ENCODE measurements around the gene POLR2E. TPM values are rescaled to one million over a fixed set of nuclear protein-coding genes. Genes with fewer than 3 reads are reported as not detected.

Gene POLR2E
- total and polyA plus RNA-seq, 2 of the 13 experiments (the other 11 are each of a cell fraction or from before 2014, with no cell fraction given) = 140 to 272 TPM

GRCh38 chr19:1046117-1046626, 49.0 kb downstream of the POLR2E start (continued):
- peak; percentile 36; the same call in 1 of the 2 replicates for TF ChIP-seq ARID4A (CRISPR knock-in tag; IDR thresholded peaks at IDR 0.05; ENCODE audit: borderline replicate concordance)
- no peak for TF ChIP-seq NFIC (IDR thresholded peaks at IDR 0.05; ENCODE audit: low read length)
- TF ChIP-seq ZNF24 (IDR thresholded peaks at IDR 0.05) = no peak
- peak; percentile 30; the same call in 1 of the 2 replicates for TF ChIP-seq E2F2 (CRISPR knock-in tag; IDR thresholded peaks at IDR 0.05; ENCODE audit: borderline replicate concordance)
- no peak for TF ChIP-seq ZNF276 (CRISPR knock-in tag; IDR thresholded peaks at IDR 0.05; ENCODE audit: low read depth)
- TF ChIP-seq ZNF264 (CRISPR knock-in tag; IDR thresholded peaks at IDR 0.05) = 0 out of 2 replicates have a peak, but pooled peaks have one; percentile 41
- TF ChIP-seq SIN3A (IDR thresholded peaks at IDR 0.05; ENCODE audit: borderline replicate concordance, low read depth, low read length) = no peak
- no peak for TF ChIP-seq GATAD2A (CRISPR knock-in tag; IDR thresholded peaks at IDR 0.05)
- TF ChIP-seq ZBTB21 (CRISPR knock-in tag; IDR thresholded peaks at IDR 0.05) = no peak
- peak; percentile 29; the same call in 1 of the 2 replicates for TF ChIP-seq ZNF574 (CRISPR knock-in tag; IDR thresholded peaks at IDR 0.05)
- no peak for TF ChIP-seq ZFYVE20 (CRISPR knock-in tag; IDR thresholded peaks at IDR 0.05; ENCODE audit: borderline replicate concordance, low read depth)
- no peak for TF ChIP-seq SETDB1 (CRISPR knock-in tag; IDR thresholded peaks at IDR 0.05; ENCODE audit: borderline replicate concordance)
- no peak for TF ChIP-seq FLYWCH1 (CRISPR knock-in tag; IDR thresholded peaks at IDR 0.05)
- TF ChIP-seq MTA1 (CRISPR knock-in tag; IDR thresholded peaks at IDR 0.05; ENCODE audit: borderline replicate concordance) = peak; percentile 87; the same call in 1 of the 2 replicates
- no peak for TF ChIP-seq MIXL1 (CRISPR knock-in tag; IDR thresholded peaks at IDR 0.05)
- no peak for TF ChIP-seq FOXO4 (CRISPR knock-in tag; conservative IDR thresholded peaks at IDR 0.05)
- TF ChIP-seq ISX (CRISPR knock-in tag; conservative IDR thresholded peaks at IDR 0.05) = no peak
- TF ChIP-seq ZNF543 (CRISPR knock-in tag; IDR thresholded peaks at IDR 0.05) = no peak
- no peak for TF ChIP-seq ZNF143 (CRISPR knock-in tag; IDR thresholded peaks at IDR 0.05)
